ENCODE measurements around the gene GRIK3.
"Not testable (repeated sequence)": the region's sequence is repeated elsewhere in the genome, so short reads cannot be mapped to it uniquely, and the experiment has no call there.

The GRIK3 gene

GRCh38 chr1:36900128-36900527 lies 134.2 kb downstream of the GRIK3 start:
- DNase-seq = no peak

- DNase-seq = not testable (repeated sequence)
These were observed 136.5 kb downstream of the GRIK3 start for GRCh38 chr1:36897813-36898212.

GRCh38 chr1:36894824-36895223 lies 139.5 kb downstream of the GRIK3 start:
- no peak for DNase-seq

GRCh38 chr1:36890776-36891175 lies 143.5 kb downstream of the GRIK3 start:
- no peak for DNase-seq

- no peak for DNase-seq
These were observed 144.7 kb downstream of the GRIK3 start for GRCh38 chr1:36889478-36890226.

GRCh38 chr1:36888811-36889477 lies 145.4 kb downstream of the GRIK3 start:
- DNase-seq = no peak

- DNase-seq = no peak
These were observed 148.6 kb downstream of the GRIK3 start for GRCh38 chr1:36885540-36886357.

GRCh38 chr1:36884801-36885200 lies 149.5 kb downstream of the GRIK3 start:
- no peak for DNase-seq

- no peak for DNase-seq
These were observed 150.2 kb downstream of the GRIK3 start for GRCh38 chr1:36884029-36884701.

GRCh38 chr1:36883315-36883949 lies 150.9 kb downstream of the GRIK3 start:
- no peak for DNase-seq

- DNase-seq = no peak
These were observed 151.6 kb downstream of the GRIK3 start for GRCh38 chr1:36882536-36883285.

- DNase-seq = no peak
These were observed 152.8 kb downstream of the GRIK3 start for GRCh38 chr1:36881541-36881940.

- DNase-seq = no peak
These were observed 153.3 kb downstream of the GRIK3 start for GRCh38 chr1:36881068-36881405.

- no peak for DNase-seq
These were observed 153.9 kb downstream of the GRIK3 start for GRCh38 chr1:36880155-36881067.

- no peak for DNase-seq
These were observed 154.7 kb downstream of the GRIK3 start for GRCh38 chr1:36879613-36880012.

GRCh38 chr1:36876990-36877389 lies 157.3 kb downstream of the GRIK3 start:
- no peak for DNase-seq

- DNase-seq = no peak
These were observed 159.8 kb downstream of the GRIK3 start for GRCh38 chr1:36874271-36875060.

- no peak for DNase-seq
These were observed 161.5 kb downstream of the GRIK3 start for GRCh38 chr1:36872858-36873257.

GRCh38 chr1:36872126-36872754 lies 162.1 kb downstream of the GRIK3 start:
- DNase-seq = no peak

All from stimulated activated CD4-positive, alpha-beta T cell treated with anti-CD3 and anti-CD28 coated beads, Interleukin-12 subunit alpha, Interleukin-12 subunit beta, amount 100 ng/mL, for 4 hours (primary cell).